GM10248 (cell line): ENCODE data around the gene HOXD1.

Source experiments
- CTCF ChIA-PET: fragments of 300-600 bp; sonication (Branson Sonifier 250); formaldehyde crosslinking; extraction: SDS; loops from one replicate; lab custom pipeline; 2021; ENCODE audit warnings: antibody characterized with exemption; lab: Yijun Ruan, JAX
- POLR2A ChIA-PET: fragments of 350-650 bp; sonication (Branson Sonifier 250); formaldehyde crosslinking; extraction: SDS; loops from one replicate; lab custom pipeline; 2020; ENCODE audit warnings: antibody characterized with exemption; lab: Yijun Ruan, JAX
- DNase-seq: peaks from one replicate; pipeline ENCODE4 v3.0.0; 2012; ENCODE audit errors: extremely low spot score
- CTCF ChIP-seq: IDR thresholded peaks from 2 replicates; pipeline ENCODE4 v1.5.1; 2012; ENCODE audit warnings: mild to moderate bottlenecking, low read depth; ENCODE audit errors: extremely low read depth, missing control alignments, control extremely low read depth

The HOXD1 gene

GRCh38 chr2:176171351-176172006, 17.0 kb upstream of the HOXD1 start:
- DNase-seq = no peak
- ChIA-PET POLR2A (no interaction called here), CTCF (no interaction called here)

GRCh38 chr2:176172007-176172894, 16.2 kb upstream of the HOXD1 start:
- ChIA-PET POLR2A (no interaction called here), CTCF (interaction anchor here (0.9 kb wide), 1 partner anchor 382 kb away, joined by 5 read pairs; no protein-coding TSS in a partner anchor)
- TF ChIP-seq CTCF = no peak

More at GRCh38 chr2:176171351-176172006, 17.0 kb upstream of the HOXD1 start:
- no peak for TF ChIP-seq CTCF

GRCh38 chr2:176172895-176173566, 15.4 kb upstream of the HOXD1 start:
- TF ChIP-seq CTCF = no peak
- ChIA-PET CTCF (interaction anchor here (0.9 to 1.4 kb wide), 2 partner anchors 10 to 381 kb away, joined by 4 to 5 read pairs; no protein-coding TSS in a partner anchor), POLR2A (no interaction called here)
- no peak for DNase-seq

More at GRCh38 chr2:176172007-176172894, 16.2 kb upstream of the HOXD1 start:
- DNase-seq = no peak

- CTCF ChIA-PET = interaction anchor here (0.9 to 1.5 kb wide), 4 partner anchors 7 to 381 kb away, joined by 4 to 5 read pairs (median 4); no protein-coding TSS in a partner anchor
- DNase-seq = no peak
- no peak for TF ChIP-seq CTCF
- POLR2A ChIA-PET = no interaction called here
Measured at GRCh38 chr2:176173567-176174381, 14.7 kb upstream of the HOXD1 start.

GRCh38 chr2:176174382-176174823, 14.1 kb upstream of the HOXD1 start:
- TF ChIP-seq CTCF = no peak
- ChIA-PET POLR2A (no interaction called here), CTCF (interaction anchor here (0.9 to 1.5 kb wide), 4 partner anchors 8 to 34 kb away, joined by 3 to 5 read pairs (median 4); no protein-coding TSS in a partner anchor)
- DNase-seq = no peak
